H9 (cell line): ENCODE data around the gene MNAT1. TPM values are rescaled to one million over a fixed set of nuclear protein-coding genes. Genes with fewer than 3 reads are reported as not detected.
"Not testable (repeated sequence)": the region's sequence is repeated elsewhere in the genome, so short reads cannot be mapped to it uniquely, and the experiment has no call there.

Experiments used
- DNase-seq: peaks from one replicate; pipeline ENCODE4 v3.0.0-alpha.2; 2017
- H2AFZ ChIP-seq: one replicate; pipeline ENCODE4 v1.6.1; 2013; ENCODE audit warnings: mild to moderate bottlenecking, low read length, control low read depth, moderate library complexity
- H2AK5ac ChIP-seq: 2 replicates; pipeline ENCODE4 v1.6.1; 2013; ENCODE audit warnings: low read length, control low read depth, mixed read lengths; ENCODE audit not compliant: insufficient read length
- H2BK120ac ChIP-seq: one replicate; pipeline ENCODE4 v1.6.1; 2013; ENCODE audit warnings: low read depth, mild to moderate bottlenecking, low read length, control low read depth, inconsistent platforms; ENCODE audit not compliant: poor library complexity, severe bottlenecking
- H2BK12ac ChIP-seq: 2 replicates; pipeline ENCODE4 v1.6.1; 2013; ENCODE audit warnings: low read length, control low read depth, mixed read lengths, low read depth; ENCODE audit not compliant: insufficient read length
- H2BK15ac ChIP-seq: 2 replicates; pipeline ENCODE4 v1.6.1; 2013; ENCODE audit warnings: low read depth, low read length, control low read depth
- H2BK20ac ChIP-seq: one replicate; pipeline ENCODE4 v1.6.1; 2013; ENCODE audit warnings: low read depth, mild to moderate bottlenecking, low read length, control low read depth, inconsistent platforms; ENCODE audit not compliant: poor library complexity, severe bottlenecking
- H2BK5ac ChIP-seq: 2 replicates; pipeline ENCODE4 v1.6.1; 2013; ENCODE audit warnings: low read length, control low read depth, mixed read lengths; ENCODE audit not compliant: insufficient read length
- H3K14ac ChIP-seq: 2 replicates; pipeline ENCODE4 v1.6.1; 2013; ENCODE audit warnings: low read length, control low read depth; ENCODE audit not compliant: insufficient read depth
- H3K18ac ChIP-seq: 2 replicates; pipeline ENCODE4 v1.6.1; 2013; ENCODE audit warnings: low read depth, mild to moderate bottlenecking, mixed read lengths, low read length, control low read depth; ENCODE audit not compliant: insufficient read length
- H3K23ac ChIP-seq: 2 replicates; pipeline ENCODE4 v1.6.1; 2013; ENCODE audit warnings: low read length, control low read depth, mixed read lengths, low read depth; ENCODE audit not compliant: insufficient read length
- H3K23me2 ChIP-seq: 2 replicates; pipeline ENCODE4 v1.6.1; 2013; ENCODE audit warnings: low read depth, mild to moderate bottlenecking, mixed read lengths, low read length, control low read depth; ENCODE audit not compliant: insufficient read length, poor library complexity, severe bottlenecking
- H3K27ac ChIP-seq: 2 replicates; pipeline ENCODE4 v1.5.1; 2013; ENCODE audit warnings: low read length, control low read depth, mixed read lengths, low read depth; ENCODE audit not compliant: insufficient read length
- H3K27me3 ChIP-seq: 2 replicates; pipeline ENCODE4 v1.6.1; 2013; ENCODE audit warnings: low read length, control low read depth, inconsistent platforms; ENCODE audit not compliant: insufficient read depth
- H3K4ac ChIP-seq: 2 replicates; pipeline ENCODE4 v1.6.1; 2013; ENCODE audit warnings: low read depth, mild to moderate bottlenecking, control low read depth, inconsistent platforms, low read length, moderate library complexity
- H3K4me1 ChIP-seq: 2 replicates; pipeline ENCODE4 v1.6.1; 2013; ENCODE audit warnings: low read length, control low read depth, inconsistent platforms; ENCODE audit not compliant: insufficient read depth
- H3K4me2 ChIP-seq: 2 replicates; pipeline ENCODE4 v1.6.1; 2013; ENCODE audit warnings: low read length, control low read depth, mixed read lengths; ENCODE audit not compliant: insufficient read length, insufficient read depth
- H3K56ac ChIP-seq: 2 replicates; pipeline ENCODE4 v1.6.1; 2013; ENCODE audit warnings: low read depth, mild to moderate bottlenecking, mixed read lengths, low read length, control low read depth; ENCODE audit not compliant: insufficient read length
- H3K79me1 ChIP-seq: 2 replicates; pipeline ENCODE4 v1.6.1; 2013; ENCODE audit warnings: low read depth, mild to moderate bottlenecking, moderate library complexity, low read length, control low read depth, inconsistent platforms; ENCODE audit not compliant: insufficient read depth, poor library complexity, severe bottlenecking
- H3K79me2 ChIP-seq: 2 replicates; pipeline ENCODE4 v1.6.1; 2013; ENCODE audit warnings: low read length, control low read depth, inconsistent platforms; ENCODE audit not compliant: insufficient read depth
- H3K9ac ChIP-seq: 2 replicates; pipeline ENCODE4 v1.6.1; 2013; ENCODE audit warnings: low read length, control low read depth, mixed read lengths; ENCODE audit not compliant: insufficient read length; ENCODE audit errors: extremely low read depth
- H3K9me3 ChIP-seq: one replicate; pipeline ENCODE4 v1.6.1; 2013; ENCODE audit warnings: low read depth, low read length, inconsistent platforms; ENCODE audit not compliant: control insufficient read depth
- H3T11ph ChIP-seq: one replicate; pipeline ENCODE4 v1.6.1; 2013; ENCODE audit warnings: mild to moderate bottlenecking, low read length, control low read depth, inconsistent platforms
- H4K20me1 ChIP-seq: one replicate; pipeline ENCODE4 v1.6.1; 2013; ENCODE audit not compliant: control insufficient read depth, insufficient read length, insufficient read depth
- H4K5ac ChIP-seq: 2 replicates; pipeline ENCODE4 v1.6.1; 2013; ENCODE audit warnings: low read depth, mild to moderate bottlenecking, mixed read lengths, low read length, control low read depth; ENCODE audit not compliant: insufficient read length
- H4K8ac ChIP-seq: replicated peaks from 2 replicates; pipeline ENCODE4 v1.6.1; 2013; ENCODE audit warnings: low read length, control low read depth, mixed read lengths, low read depth; ENCODE audit not compliant: insufficient read length
- H4K91ac ChIP-seq: 2 replicates; pipeline ENCODE4 v1.6.1; 2013; ENCODE audit warnings: low read depth, mild to moderate bottlenecking, moderate library complexity, mixed read lengths, low read length, control low read depth; ENCODE audit not compliant: insufficient read length
- H3K27ac Mint-ChIP-seq, 3 experiments: 2 replicates in 2 of 3; 3 replicates in 1 of 3; pipeline ENCODE4 v1.8.0; 2020 to 2021; ENCODE audit warnings: mixed read lengths in 3 of 3, mild to moderate bottlenecking in 1 of 3, moderate library complexity in 1 of 3
- H3K27me3 Mint-ChIP-seq: 2 replicates; pipeline ENCODE4 v1.8.0; 2021; ENCODE audit warnings: low read depth, mild to moderate bottlenecking, moderate library complexity, mixed read lengths
- H3K36me3 Mint-ChIP-seq, 3 experiments: 2 replicates in 2 of 3; 3 replicates in 1 of 3; pipeline ENCODE4 v1.8.0; 2020 to 2021; ENCODE audit warnings: low read depth in 3 of 3, mixed read lengths in 3 of 3; ENCODE audit not compliant: insufficient read depth in 1 of 3
- H3K4me1 Mint-ChIP-seq, 2 experiments: 2 replicates each; pipeline ENCODE4 v1.8.0; 2020; ENCODE audit warnings: mixed read lengths in 2 of 2
- H3K4me3 Mint-ChIP-seq, 2 experiments: 2 replicates in 1 of 2; 3 replicates in 1 of 2; pipeline ENCODE4 v1.8.0; 2020 to 2021; ENCODE audit warnings: mild to moderate bottlenecking in 2 of 2, mixed read lengths in 2 of 2, moderate library complexity in 1 of 2
- H3K9me3 Mint-ChIP-seq, 2 experiments: 2 replicates in 1 of 2; 3 replicates in 1 of 2; pipeline ENCODE4 v1.8.0; 2020; ENCODE audit warnings: mild to moderate bottlenecking in 2 of 2, mixed read lengths in 2 of 2, moderate library complexity in 1 of 2
- WGBS: extraction: QIAGEN DNeasy Blood & Tissue Kit; methylation state at CpG from one replicate; pipeline ENCODE4 v1.1.7; 2013; ENCODE audit warnings: missing lambda C conversion rate, low lambda C conversion rate, mixed read lengths; ENCODE audit not compliant: insufficient read length; ENCODE audit errors: extremely low coverage; 5-methylcytosine and 5-hydroxymethylcytosine counted together
- total RNA-seq: library from RNA; stranded (reverse); gene quantifications from 2 replicates; pipeline ENCODE4 v1.2.1, GENCODE V29; 2021
- TF ChIP-seq, protein P1 (sequence below): fragments of 200-600 bp; sonication (generic); conservative IDR thresholded peaks from 3 replicates; pipeline ENCODE4 v1.8.0; 2021; ENCODE audit warnings: antibody characterized with exemption, mild to moderate bottlenecking

MNAT1 gene
- total RNA-seq, 1 experiment from 2014 or later: 43.1 TPM

DNA sequence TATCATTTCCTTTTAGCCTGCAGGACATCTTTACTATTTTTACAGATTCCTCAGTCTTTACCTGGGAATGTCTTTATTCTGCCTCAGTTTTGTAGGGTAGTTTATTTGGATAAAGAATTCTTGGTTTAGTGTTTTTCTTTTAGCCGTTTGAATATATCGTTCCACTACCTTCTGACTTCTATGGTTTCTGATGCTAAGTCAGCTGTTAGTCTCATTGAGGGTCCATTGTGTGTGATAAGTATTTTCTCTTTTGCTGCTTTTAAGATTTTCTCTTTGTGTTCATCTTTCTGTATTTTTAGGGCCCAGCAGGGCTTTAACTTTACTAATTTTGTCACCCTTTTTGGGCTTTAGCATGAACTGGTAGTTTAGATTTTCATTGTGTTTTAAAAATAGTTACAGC lies 113.5 kb downstream of the MNAT1 start:
- peaks cover 40 to 46% (median 42%) of the 10 kb centered on the region in 3 experiments for H3K36me3 Mint-ChIP-seq
- no CpG with 5 or more reads among the region's 2 CpGs for WGBS

DNA sequence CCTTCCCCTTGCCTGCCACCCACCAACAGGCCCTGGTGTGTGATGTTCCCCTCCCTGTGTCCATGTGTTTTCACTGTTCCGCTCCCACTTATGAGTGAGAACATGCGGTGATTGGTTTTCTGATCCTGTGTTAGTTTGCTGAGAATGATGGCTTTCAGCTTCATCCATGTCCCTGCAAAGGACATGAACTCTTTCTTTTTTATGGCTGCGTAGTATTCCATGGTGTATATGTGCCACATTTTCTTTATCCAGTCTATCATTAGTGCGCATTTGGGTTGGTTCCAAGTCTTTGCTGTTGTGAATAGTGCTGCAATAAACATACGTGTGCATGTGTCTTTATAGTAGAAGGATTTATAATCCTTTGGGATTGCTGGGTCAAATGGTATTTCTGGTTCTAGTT lies 117.1 kb downstream of the MNAT1 start:
- not testable (repeated sequence) for H3K27me3 Mint-ChIP-seq, H3T11ph ChIP-seq, H3K27ac Mint-ChIP-seq, H3K27ac ChIP-seq, H3K27me3 ChIP-seq, H2AK5ac ChIP-seq, H2BK120ac ChIP-seq, H2AFZ ChIP-seq, H3K79me2 ChIP-seq, H3K4me1 Mint-ChIP-seq, H2BK15ac ChIP-seq, H3K79me1 ChIP-seq, H3K4ac ChIP-seq, H3K9me3 ChIP-seq, H3K9ac ChIP-seq, H4K91ac ChIP-seq, H3K23me2 ChIP-seq, DNase-seq, H4K5ac ChIP-seq, H3K4me1 ChIP-seq, H3K56ac ChIP-seq, H4K20me1 ChIP-seq, H4K8ac ChIP-seq, H3K4me3 Mint-ChIP-seq, H3K23ac ChIP-seq, H2BK20ac ChIP-seq, H3K14ac ChIP-seq, H2BK12ac ChIP-seq, H3K4me2 ChIP-seq, H3K18ac ChIP-seq, H2BK5ac ChIP-seq
- no CpG with 5 or more reads among the region's 5 CpGs for WGBS
- H3K36me3 Mint-ChIP-seq: peaks cover 44 to 49% (median 47%) of the 10 kb centered on the region in 3 experiments
- peaks cover 23 to 32% of the 10 kb centered on the region in 2 experiments for H3K9me3 Mint-ChIP-seq

More for the DNA sequence above, 113.5 kb downstream of the MNAT1 start:
- Histone ChIP-seq H2AK5ac (no peak overlapping the region), H4K5ac (no peak overlapping the region), H2AFZ (no peak overlapping the region), H2BK120ac (no peak overlapping the region), H3K79me1 (no peaks in the 10 kb centered on the region), H3K4me1 (no peaks in the 10 kb centered on the region), H2BK5ac (no peak overlapping the region), H3K14ac (no peak overlapping the region), H3K23ac (no peak overlapping the region), H2BK20ac (no peak overlapping the region), H3K23me2 (no peaks in the 10 kb centered on the region), H3K4ac (no peak overlapping the region), H3K27ac (no peak overlapping the region), H3K9ac (no peak overlapping the region), H4K8ac (no peak overlapping the region), H3T11ph (no peak overlapping the region), H4K91ac (no peak overlapping the region), H3K79me2 (no peaks in the 10 kb centered on the region), H2BK12ac (no peak overlapping the region), H3K18ac (no peak overlapping the region), H3K4me2 (no peak overlapping the region), H3K9me3 (no peaks in the 10 kb centered on the region), H4K20me1 (no peaks in the 10 kb centered on the region), H2BK15ac (no peak overlapping the region), H3K56ac (no peak overlapping the region), H3K27me3 (no peaks in the 10 kb centered on the region)
- Mint-ChIP-seq H3K27ac (no peak overlapping the region), H3K4me3 (no peak overlapping the region), H3K9me3 (peaks cover 20 to 33% of the 10 kb centered on the region in 2 experiments), H3K27me3 (no peaks in the 10 kb centered on the region), H3K4me1 (no peaks in the 10 kb centered on the region)
- TF ChIP-seq, protein P1, sequence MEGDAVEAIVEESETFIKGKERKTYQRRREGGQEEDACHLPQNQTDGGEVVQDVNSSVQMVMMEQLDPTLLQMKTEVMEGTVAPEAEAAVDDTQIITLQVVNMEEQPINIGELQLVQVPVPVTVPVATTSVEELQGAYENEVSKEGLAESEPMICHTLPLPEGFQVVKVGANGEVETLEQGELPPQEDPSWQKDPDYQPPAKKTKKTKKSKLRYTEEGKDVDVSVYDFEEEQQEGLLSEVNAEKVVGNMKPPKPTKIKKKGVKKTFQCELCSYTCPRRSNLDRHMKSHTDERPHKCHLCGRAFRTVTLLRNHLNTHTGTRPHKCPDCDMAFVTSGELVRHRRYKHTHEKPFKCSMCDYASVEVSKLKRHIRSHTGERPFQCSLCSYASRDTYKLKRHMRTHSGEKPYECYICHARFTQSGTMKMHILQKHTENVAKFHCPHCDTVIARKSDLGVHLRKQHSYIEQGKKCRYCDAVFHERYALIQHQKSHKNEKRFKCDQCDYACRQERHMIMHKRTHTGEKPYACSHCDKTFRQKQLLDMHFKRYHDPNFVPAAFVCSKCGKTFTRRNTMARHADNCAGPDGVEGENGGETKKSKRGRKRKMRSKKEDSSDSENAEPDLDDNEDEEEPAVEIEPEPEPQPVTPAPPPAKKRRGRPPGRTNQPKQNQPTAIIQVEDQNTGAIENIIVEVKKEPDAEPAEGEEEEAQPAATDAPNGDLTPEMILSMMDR: no peak
- no peak for DNase-seq
